ENCODE data around the gene BCL2. TPM values are rescaled to one million over a fixed set of nuclear protein-coding genes. Genes with fewer than 3 reads are reported as not detected.

Gene BCL2
- total RNA-seq, 1 donor from 2014 or later, result 4.9 TPM

DNA sequence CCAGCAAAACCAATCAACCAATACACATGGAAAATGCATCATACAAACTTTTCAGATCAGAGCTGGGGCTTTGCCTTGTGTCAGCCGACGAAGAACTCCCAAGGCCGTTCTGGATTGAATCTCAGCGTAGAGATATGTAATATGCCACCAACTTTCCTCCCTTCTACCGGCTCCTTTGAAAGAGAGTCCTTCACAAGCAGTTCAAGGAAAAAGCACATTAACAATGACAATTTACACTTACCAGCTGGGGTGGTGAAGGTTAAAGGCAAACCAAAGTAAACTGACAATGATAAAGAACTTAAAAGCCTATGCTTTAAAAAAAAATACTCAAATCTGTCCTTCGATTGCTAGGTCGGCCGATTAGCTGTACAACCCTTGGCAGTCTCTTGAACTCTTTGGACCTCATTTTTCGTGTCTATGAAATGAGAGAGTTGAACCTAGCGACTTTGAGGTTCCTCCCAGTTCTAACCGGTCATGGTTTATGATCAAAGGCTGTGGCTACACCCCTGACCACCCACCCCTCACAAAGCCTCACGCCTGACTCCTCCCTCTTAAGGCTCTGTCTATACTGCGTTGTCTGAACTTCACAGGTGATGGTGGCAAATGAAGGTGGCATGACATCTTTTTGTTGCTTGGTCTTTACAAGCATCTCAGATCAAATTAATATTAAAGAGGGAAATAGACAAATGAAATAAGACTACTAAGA is 46.2 kb downstream of the BCL2 start:
- H3K4me2 ChIP-seq, result no peak overlapping the region
- DNase-seq (ENCODE audit: low spot score), result no peak
- peaks cover 4% of the 10 kb centered on the region for H3K9me3 Mint-ChIP-seq
- H4K20me1 ChIP-seq (ENCODE audit: low read depth), result no peaks in the 10 kb centered on the region
- H3K79me2 ChIP-seq (ENCODE audit: low read depth), result no peaks in the 10 kb centered on the region
- no peak overlapping the region for H3K4me3 ChIP-seq
- H3K4me1 ChIP-seq, result no peaks in the 10 kb centered on the region
- H2AFZ ChIP-seq (replicated peaks), result no peak overlapping the region
- no peak overlapping the region for H3K9ac ChIP-seq
- H3K9me3 ChIP-seq (ENCODE audit: low read depth), result no peaks in the 10 kb centered on the region
- H3K36me3 ChIP-seq, result no peaks in the 10 kb centered on the region
- H3F3A ChIP-seq (ENCODE audit: low read depth), result no peaks in the 10 kb centered on the region
- TF ChIP-seq EZH2 (IDR thresholded peaks at IDR 0.05) (no peak), EZH2phosphoT487 (IDR thresholded peaks at IDR 0.05) (no peak)
- TF ChIP-seq, protein P1, sequence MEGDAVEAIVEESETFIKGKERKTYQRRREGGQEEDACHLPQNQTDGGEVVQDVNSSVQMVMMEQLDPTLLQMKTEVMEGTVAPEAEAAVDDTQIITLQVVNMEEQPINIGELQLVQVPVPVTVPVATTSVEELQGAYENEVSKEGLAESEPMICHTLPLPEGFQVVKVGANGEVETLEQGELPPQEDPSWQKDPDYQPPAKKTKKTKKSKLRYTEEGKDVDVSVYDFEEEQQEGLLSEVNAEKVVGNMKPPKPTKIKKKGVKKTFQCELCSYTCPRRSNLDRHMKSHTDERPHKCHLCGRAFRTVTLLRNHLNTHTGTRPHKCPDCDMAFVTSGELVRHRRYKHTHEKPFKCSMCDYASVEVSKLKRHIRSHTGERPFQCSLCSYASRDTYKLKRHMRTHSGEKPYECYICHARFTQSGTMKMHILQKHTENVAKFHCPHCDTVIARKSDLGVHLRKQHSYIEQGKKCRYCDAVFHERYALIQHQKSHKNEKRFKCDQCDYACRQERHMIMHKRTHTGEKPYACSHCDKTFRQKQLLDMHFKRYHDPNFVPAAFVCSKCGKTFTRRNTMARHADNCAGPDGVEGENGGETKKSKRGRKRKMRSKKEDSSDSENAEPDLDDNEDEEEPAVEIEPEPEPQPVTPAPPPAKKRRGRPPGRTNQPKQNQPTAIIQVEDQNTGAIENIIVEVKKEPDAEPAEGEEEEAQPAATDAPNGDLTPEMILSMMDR (IDR thresholded peaks at IDR 0.05), result no peak
- H3K4me1 Mint-ChIP-seq, result peaks cover 5% of the 10 kb centered on the region
- H3K36me3 Mint-ChIP-seq, result no peaks in the 10 kb centered on the region
- H3K27me3 Mint-ChIP-seq (ENCODE audit: insufficient read depth, low read depth), result peaks cover 3% of the 10 kb centered on the region
- H3K27me3 ChIP-seq, result no peaks in the 10 kb centered on the region
- no peak overlapping the region for H3K27ac Mint-ChIP-seq
- no peak overlapping the region for H3K4me3 Mint-ChIP-seq
- H3K27ac ChIP-seq, result no peak overlapping the region

DNA sequence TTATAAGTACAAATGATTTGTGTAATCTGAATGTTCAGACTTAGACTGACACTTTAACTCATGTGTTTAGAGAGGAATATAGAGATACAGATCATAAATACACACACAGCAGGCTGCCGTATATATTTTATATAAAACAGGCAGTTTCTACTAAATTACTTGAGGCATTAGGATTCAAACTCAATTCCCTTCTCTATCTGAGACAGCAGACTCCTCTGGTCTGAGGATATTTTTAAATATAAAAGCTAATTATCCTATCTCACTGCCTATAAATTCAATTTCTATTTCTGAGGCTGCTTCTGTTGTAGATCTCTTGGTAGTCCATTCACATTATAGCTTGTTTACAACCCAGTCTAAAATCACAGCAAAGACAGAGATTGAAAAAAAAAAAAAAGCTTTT is 46.9 kb downstream of the BCL2 start:
- H2AFZ ChIP-seq (replicated peaks), result no peak overlapping the region
- no peak for DNase-seq (ENCODE audit: low spot score)
- Mint-ChIP-seq H3K4me3 (no peak overlapping the region), H3K27me3 (ENCODE audit: insufficient read depth, low read depth) (peaks cover 3% of the 10 kb centered on the region), H3K4me1 (peaks cover 11% of the 10 kb centered on the region), H3K9me3 (peaks cover 4% of the 10 kb centered on the region), H3K36me3 (no peaks in the 10 kb centered on the region), H3K27ac (no peak overlapping the region)
- H3K27ac ChIP-seq, result no peak overlapping the region
- no peaks in the 10 kb centered on the region for H3K4me1 ChIP-seq
- no peaks in the 10 kb centered on the region for H4K20me1 ChIP-seq (ENCODE audit: low read depth)
- H3F3A ChIP-seq (ENCODE audit: low read depth), result no peaks in the 10 kb centered on the region
- H3K9me3 ChIP-seq (ENCODE audit: low read depth), result no peaks in the 10 kb centered on the region
- H3K79me2 ChIP-seq (ENCODE audit: low read depth), result no peaks in the 10 kb centered on the region
- no peak overlapping the region for H3K4me2 ChIP-seq
- no peak overlapping the region for H3K9ac ChIP-seq
- no peak overlapping the region for H3K4me3 ChIP-seq
- TF ChIP-seq EZH2phosphoT487 (IDR thresholded peaks at IDR 0.05), result no peak
- TF ChIP-seq, protein P1 (IDR thresholded peaks at IDR 0.05), result no peak
- no peak for TF ChIP-seq EZH2 (IDR thresholded peaks at IDR 0.05)
- H3K36me3 ChIP-seq, result no peaks in the 10 kb centered on the region
- no peaks in the 10 kb centered on the region for H3K27me3 ChIP-seq

DNA sequence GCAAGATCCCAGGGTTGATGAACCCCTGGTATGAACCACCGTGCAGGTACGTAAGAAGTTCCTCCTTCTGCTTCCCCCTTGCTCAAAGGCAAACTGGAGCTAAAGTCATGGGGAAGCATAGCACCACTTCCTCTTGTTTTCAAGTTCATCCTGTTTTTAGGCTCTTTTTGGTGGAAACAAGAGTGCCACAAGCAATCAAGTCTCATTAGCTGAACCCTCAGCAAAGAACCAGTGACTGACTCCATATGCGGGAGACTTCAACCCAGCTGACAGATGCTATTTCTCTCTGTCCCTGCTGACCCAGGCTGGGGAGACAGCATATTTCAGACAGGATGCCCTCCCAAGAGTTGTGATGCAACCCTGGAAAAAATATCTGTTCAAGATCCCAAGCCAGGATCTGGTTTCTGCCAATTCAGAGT is 47.7 kb downstream of the BCL2 start:
- Histone ChIP-seq H3K27ac (no peak overlapping the region), H3K79me2 (ENCODE audit: low read depth) (no peaks in the 10 kb centered on the region), H3K27me3 (no peaks in the 10 kb centered on the region), H3K9ac (no peak overlapping the region), H2AFZ (replicated peaks) (no peak overlapping the region), H3K36me3 (no peaks in the 10 kb centered on the region), H3F3A (ENCODE audit: low read depth) (no peaks in the 10 kb centered on the region), H3K4me3 (no peak overlapping the region), H4K20me1 (ENCODE audit: low read depth) (no peaks in the 10 kb centered on the region), H3K4me1 (no peaks in the 10 kb centered on the region), H3K9me3 (ENCODE audit: low read depth) (no peaks in the 10 kb centered on the region), H3K4me2 (no peak overlapping the region)
- no peak overlapping the region for H3K4me3 Mint-ChIP-seq
- peaks cover 16% of the 10 kb centered on the region for H3K4me1 Mint-ChIP-seq
- TF ChIP-seq EZH2 (IDR thresholded peaks at IDR 0.05), result no peak
- no peak for TF ChIP-seq EZH2phosphoT487 (IDR thresholded peaks at IDR 0.05)
- TF ChIP-seq, protein P1 (IDR thresholded peaks at IDR 0.05), result no peak
- no peak for DNase-seq (ENCODE audit: low spot score)
- peaks cover 4% of the 10 kb centered on the region for H3K9me3 Mint-ChIP-seq
- no peaks in the 10 kb centered on the region for H3K36me3 Mint-ChIP-seq
- H3K27ac Mint-ChIP-seq, result no peak overlapping the region
- peaks cover 3% of the 10 kb centered on the region for H3K27me3 Mint-ChIP-seq (ENCODE audit: insufficient read depth, low read depth)
